ENCODE data around the gene GPR26. TPM values are rescaled to one million over a fixed set of nuclear protein-coding genes. Genes with fewer than 3 reads are reported as not detected.

Gene GPR26
- total and polyA plus RNA-seq, 2 donors = 0.02 to 0.09 TPM

- 71% methylated on average over 3 of the region's 3 CpGs for WGBS
- Histone ChIP-seq H3K9me3 (ENCODE audit: control insufficient read depth in 2 of 2, insufficient read depth in 1 of 2, low read length in 1 of 2) (no peaks in the 10 kb centered on the region), H3K36me3 (ENCODE audit: control insufficient read depth in 2 of 2, insufficient read depth in 2 of 2, low read length in 1 of 2) (no peaks in the 10 kb centered on the region), H3K27ac (ENCODE audit: low read depth in 1 of 2, low read length in 1 of 2) (no peak overlapping the region), H3K4me1 (ENCODE audit: control insufficient read depth in 2 of 2, insufficient read depth in 2 of 2, low read length in 2 of 2) (no peaks in the 10 kb centered on the region), H3K27me3 (ENCODE audit: control insufficient read depth in 2 of 2, insufficient read depth in 1 of 2, low read length in 1 of 2) (no peaks in the 10 kb centered on the region), H3K4me3 (ENCODE audit: low read length in 2 of 2) (no peak overlapping the region)
- DNase-seq (ENCODE audit: low read depth in 6 of 9, low spot score in 9 of 9) = no peak
Observed at GRCh38 chr10:123683459-123683858, 17.3 kb downstream of the GPR26 start.

GRCh38 chr10:123683865-123684264, 17.7 kb downstream of the GPR26 start:
- Histone ChIP-seq H3K36me3 (ENCODE audit: control insufficient read depth in 2 of 2, insufficient read depth in 2 of 2, low read length in 1 of 2) (no peaks in the 10 kb centered on the region), H3K4me3 (ENCODE audit: low read length in 2 of 2) (no peak overlapping the region), H3K9me3 (ENCODE audit: control insufficient read depth in 2 of 2, insufficient read depth in 1 of 2, low read length in 1 of 2) (no peaks in the 10 kb centered on the region), H3K27me3 (ENCODE audit: control insufficient read depth in 2 of 2, insufficient read depth in 1 of 2, low read length in 1 of 2) (no peaks in the 10 kb centered on the region), H3K4me1 (ENCODE audit: control insufficient read depth in 2 of 2, insufficient read depth in 2 of 2, low read length in 2 of 2) (no peaks in the 10 kb centered on the region), H3K27ac (ENCODE audit: low read depth in 1 of 2, low read length in 1 of 2) (no peak overlapping the region)
- DNase-seq (ENCODE audit: low read depth in 6 of 9, low spot score in 9 of 9) = no peak
- 83% methylated on average over 8 of the region's 8 CpGs for WGBS

GRCh38 chr10:123685260-123685659, 19.1 kb downstream of the GPR26 start:
- WGBS = 84% methylated on average over 12 of the region's 12 CpGs
- DNase-seq (ENCODE audit: low read depth in 6 of 9, low spot score in 9 of 9) = no peak

GRCh38 chr10:123687758-123688157, 21.6 kb downstream of the GPR26 start:
- WGBS = 76% methylated on average over 13 of the region's 13 CpGs
- Histone ChIP-seq H3K4me3 (ENCODE audit: low read length in 2 of 2) (no peak overlapping the region), H3K9me3 (ENCODE audit: control insufficient read depth in 2 of 2, insufficient read depth in 1 of 2, low read length in 1 of 2) (no peaks in the 10 kb centered on the region), H3K27me3 (ENCODE audit: control insufficient read depth in 2 of 2, insufficient read depth in 1 of 2, low read length in 1 of 2) (no peaks in the 10 kb centered on the region), H3K4me1 (ENCODE audit: control insufficient read depth in 2 of 2, insufficient read depth in 2 of 2, low read length in 2 of 2) (no peaks in the 10 kb centered on the region), H3K27ac (ENCODE audit: low read depth in 1 of 2, low read length in 1 of 2) (no peak overlapping the region), H3K36me3 (ENCODE audit: control insufficient read depth in 2 of 2, insufficient read depth in 2 of 2, low read length in 1 of 2) (no peaks in the 10 kb centered on the region)
- DNase-seq (ENCODE audit: low read depth in 6 of 9, low spot score in 9 of 9) = no peak

More at GRCh38 chr10:123685260-123685659, 19.1 kb downstream of the GPR26 start:
- Histone ChIP-seq H3K36me3 (ENCODE audit: control insufficient read depth in 2 of 2, insufficient read depth in 2 of 2, low read length in 1 of 2) (no peaks in the 10 kb centered on the region), H3K9me3 (ENCODE audit: control insufficient read depth in 2 of 2, insufficient read depth in 1 of 2, low read length in 1 of 2) (no peaks in the 10 kb centered on the region), H3K27me3 (ENCODE audit: control insufficient read depth in 2 of 2, insufficient read depth in 1 of 2, low read length in 1 of 2) (no peaks in the 10 kb centered on the region), H3K4me1 (ENCODE audit: control insufficient read depth in 2 of 2, insufficient read depth in 2 of 2, low read length in 2 of 2) (no peaks in the 10 kb centered on the region), H3K27ac (ENCODE audit: low read depth in 1 of 2, low read length in 1 of 2) (no peak overlapping the region), H3K4me3 (ENCODE audit: low read length in 2 of 2) (no peak overlapping the region)

- H3K36me3 ChIP-seq (ENCODE audit: control insufficient read depth in 2 of 2, insufficient read depth in 2 of 2, low read length in 1 of 2) = no peaks in the 10 kb centered on the region
- no peaks in the 10 kb centered on the region for H3K9me3 ChIP-seq (ENCODE audit: control insufficient read depth in 2 of 2, insufficient read depth in 1 of 2, low read length in 1 of 2)
- H3K27me3 ChIP-seq (ENCODE audit: control insufficient read depth in 2 of 2, insufficient read depth in 1 of 2, low read length in 1 of 2) = no peaks in the 10 kb centered on the region
- 95% methylated on average over 2 of the region's 2 CpGs for whole genome bisulfite sequencing
- H3K27ac ChIP-seq (ENCODE audit: low read depth in 1 of 2, low read length in 1 of 2) = no peak overlapping the region
- H3K4me3 ChIP-seq (ENCODE audit: low read length in 2 of 2) = no peak overlapping the region
- H3K4me1 ChIP-seq (ENCODE audit: control insufficient read depth in 2 of 2, insufficient read depth in 2 of 2, low read length in 2 of 2) = no peaks in the 10 kb centered on the region
- no peak for DNase-seq (ENCODE audit: low read depth in 6 of 9, low spot score in 9 of 9)
Observed at GRCh38 chr10:123689880-123690279, 23.7 kb downstream of the GPR26 start.

GRCh38 chr10:123703195-123703790, 37.1 kb downstream of the GPR26 start:
- WGBS = 82% methylated on average over 6 of the region's 6 CpGs
- Histone ChIP-seq H3K4me1 (ENCODE audit: control insufficient read depth in 2 of 2, insufficient read depth in 2 of 2, low read length in 2 of 2) (peaks cover 3 to 55% of the 10 kb centered on the region in 2 donors), H3K27me3 (ENCODE audit: control insufficient read depth in 2 of 2, insufficient read depth in 1 of 2, low read length in 1 of 2) (no peaks in the 10 kb centered on the region), H3K9me3 (ENCODE audit: control insufficient read depth in 2 of 2, insufficient read depth in 1 of 2, low read length in 1 of 2) (no peaks in the 10 kb centered on the region), H3K27ac (ENCODE audit: low read depth in 1 of 2, low read length in 1 of 2) (peak overlapping the region in 1 of 2 donors; percentile 64), H3K36me3 (ENCODE audit: control insufficient read depth in 2 of 2, insufficient read depth in 2 of 2, low read length in 1 of 2) (no peaks in the 10 kb centered on the region), H3K4me3 (ENCODE audit: low read length in 2 of 2) (no peak overlapping the region)
- no peak for DNase-seq (ENCODE audit: low read depth in 6 of 9, low spot score in 9 of 9)

- Histone ChIP-seq H3K9me3 (ENCODE audit: control insufficient read depth in 2 of 2, insufficient read depth in 1 of 2, low read length in 1 of 2) (no peaks in the 10 kb centered on the region), H3K4me3 (ENCODE audit: low read length in 2 of 2) (no peak overlapping the region), H3K36me3 (ENCODE audit: control insufficient read depth in 2 of 2, insufficient read depth in 2 of 2, low read length in 1 of 2) (no peaks in the 10 kb centered on the region), H3K27me3 (ENCODE audit: control insufficient read depth in 2 of 2, insufficient read depth in 1 of 2, low read length in 1 of 2) (no peaks in the 10 kb centered on the region), H3K4me1 (ENCODE audit: control insufficient read depth in 2 of 2, insufficient read depth in 2 of 2, low read length in 2 of 2) (peaks cover 3 to 52% of the 10 kb centered on the region in 2 donors), H3K27ac (ENCODE audit: low read depth in 1 of 2, low read length in 1 of 2) (peak overlapping the region in 1 of 2 donors; percentile 64)
- peak in 1 of 9 donors; percentile 15 for DNase-seq (ENCODE audit: low read depth in 6 of 9, low spot score in 9 of 9)
- WGBS = 91% methylated on average over 8 of the region's 8 CpGs
Observed at GRCh38 chr10:123704076-123704475, 37.9 kb downstream of the GPR26 start.

GRCh38 chr10:123704812-123705211, 38.7 kb downstream of the GPR26 start:
- Histone ChIP-seq H3K4me1 (ENCODE audit: control insufficient read depth in 2 of 2, insufficient read depth in 2 of 2, low read length in 2 of 2) (peaks cover 3 to 52% of the 10 kb centered on the region in 2 donors), H3K27me3 (ENCODE audit: control insufficient read depth in 2 of 2, insufficient read depth in 1 of 2, low read length in 1 of 2) (no peaks in the 10 kb centered on the region), H3K36me3 (ENCODE audit: control insufficient read depth in 2 of 2, insufficient read depth in 2 of 2, low read length in 1 of 2) (no peaks in the 10 kb centered on the region), H3K27ac (ENCODE audit: low read depth in 1 of 2, low read length in 1 of 2) (peak overlapping the region in 1 of 2 donors; percentile 64), H3K4me3 (ENCODE audit: low read length in 2 of 2) (no peak overlapping the region), H3K9me3 (ENCODE audit: control insufficient read depth in 2 of 2, insufficient read depth in 1 of 2, low read length in 1 of 2) (no peaks in the 10 kb centered on the region)
- WGBS = 28% methylated on average over 6 of the region's 6 CpGs
- peak in 2 of 9 donors; percentile 31 to 49 for DNase-seq (ENCODE audit: low read depth in 6 of 9, low spot score in 9 of 9)

- Histone ChIP-seq H3K4me1 (ENCODE audit: control insufficient read depth in 2 of 2, insufficient read depth in 2 of 2, low read length in 2 of 2) (peaks cover 3 to 52% of the 10 kb centered on the region in 2 donors), H3K27ac (ENCODE audit: low read depth in 1 of 2, low read length in 1 of 2) (peak overlapping the region in 1 of 2 donors; percentile 75), H3K9me3 (ENCODE audit: control insufficient read depth in 2 of 2, insufficient read depth in 1 of 2, low read length in 1 of 2) (no peaks in the 10 kb centered on the region), H3K4me3 (ENCODE audit: low read length in 2 of 2) (no peak overlapping the region), H3K27me3 (ENCODE audit: control insufficient read depth in 2 of 2, insufficient read depth in 1 of 2, low read length in 1 of 2) (no peaks in the 10 kb centered on the region), H3K36me3 (ENCODE audit: control insufficient read depth in 2 of 2, insufficient read depth in 2 of 2, low read length in 1 of 2) (no peaks in the 10 kb centered on the region)
- no peak for DNase-seq (ENCODE audit: low read depth in 6 of 9, low spot score in 9 of 9)
- 92% methylated on average over 4 of the region's 4 CpGs for WGBS
Observed at GRCh38 chr10:123706236-123706635, 40.1 kb downstream of the GPR26 start.
